HepG2 (cell line): ENCODE measurements around the gene KANTR. TPM values are rescaled to one million over a fixed set of nuclear protein-coding genes. Genes with fewer than 3 reads are reported as not detected.

Source experiments
- SAFB2 ChIP-seq: sonication (generic); formaldehyde crosslinking; IDR thresholded peaks from 2 replicates; pipeline ENCODE4 v1.5.1; 2020; ENCODE audit warnings: missing genetic modification reagents, low read depth, mild to moderate bottlenecking, borderline replicate concordance
- SMAD1 ChIP-seq: sonication (generic); formaldehyde crosslinking; IDR thresholded peaks from 2 replicates; pipeline ENCODE4 v1.4.0; 2020; ENCODE audit warnings: missing genetic modification reagents, low read depth, mild to moderate bottlenecking, borderline replicate concordance
- ZC3H13 ChIP-seq: sonication (generic); formaldehyde crosslinking; IDR thresholded peaks from 2 replicates; pipeline ENCODE4 v1.8.1; 2023; ENCODE audit warnings: mild to moderate bottlenecking, missing genetic modification reagents, moderate library complexity
- ZNF672 ChIP-seq: sonication (generic); formaldehyde crosslinking; IDR thresholded peaks from 2 replicates; pipeline ENCODE4 v1.8.1; 2022; ENCODE audit warnings: missing genetic modification reagents
- polyA plus RNA-seq, 8 experiments: library from polyadenylated mRNA; depleted of rRNA in 3 of 8; stranded (reverse) in 7 of 8; unstranded in 1 of 8; fragments of >200 nt; fragmentation: Illumina TruSeq in 4 of 8; extraction: Trizol in 4 of 8; gene quantifications; 2 replicates each; pipeline versions ENCODE4 v1.2.1 to v1.2.3, GENCODE V29; 2011 to 2016; ENCODE audit warnings: low read depth in 4 of 8, missing spikeins in 1 of 8, mixed read lengths in 1 of 8; ENCODE audit not compliant: insufficient read depth in 1 of 8
- total RNA-seq, 5 experiments: library from RNA; depleted of rRNA; stranded (reverse); fragments of >200 nt; fragmentation: Illumina TruSeq; extraction: Trizol; gene quantifications; 2 replicates each; pipeline ENCODE4 v1.2.3, GENCODE V29; 2016; ENCODE audit warnings: low read depth in 1 of 5
- TF ChIP-seq, protein P1 (sequence below): sonication (generic); formaldehyde crosslinking; IDR thresholded peaks from 2 replicates; pipeline ENCODE4 v1.4.0; 2020; ENCODE audit warnings: missing genetic modification reagents, borderline replicate concordance
- TF ChIP-seq, protein P2 (sequence below): sonication (generic); formaldehyde crosslinking; IDR thresholded peaks from 2 replicates; pipeline ENCODE4 v1.4.0; 2020; ENCODE audit warnings: missing genetic modification reagents
- TF ChIP-seq, protein P3 (sequence below): sonication (generic); formaldehyde crosslinking; IDR thresholded peaks from 2 replicates; pipeline ENCODE4 v1.5.0; 2020; ENCODE audit warnings: mild to moderate bottlenecking, missing genetic modification reagents
- TF ChIP-seq, protein P4 (sequence below): sonication (generic); formaldehyde crosslinking; IDR thresholded peaks from 2 replicates; pipeline ENCODE4 v1.4.0; 2020; ENCODE audit warnings: low read depth, missing genetic modification reagents
- TF ChIP-seq, protein P5 (sequence below): sonication (generic); formaldehyde crosslinking; IDR thresholded peaks from 2 replicates; pipeline ENCODE4 v1.4.0; 2020; ENCODE audit warnings: missing genetic modification reagents

KANTR gene
- total and polyA plus RNA-seq, 2 of the 13 experiments (the other 11 are each of a cell fraction or from before 2014, with no cell fraction given) = 4.4 to 9.0 TPM

- TF ChIP-seq, protein P1, sequence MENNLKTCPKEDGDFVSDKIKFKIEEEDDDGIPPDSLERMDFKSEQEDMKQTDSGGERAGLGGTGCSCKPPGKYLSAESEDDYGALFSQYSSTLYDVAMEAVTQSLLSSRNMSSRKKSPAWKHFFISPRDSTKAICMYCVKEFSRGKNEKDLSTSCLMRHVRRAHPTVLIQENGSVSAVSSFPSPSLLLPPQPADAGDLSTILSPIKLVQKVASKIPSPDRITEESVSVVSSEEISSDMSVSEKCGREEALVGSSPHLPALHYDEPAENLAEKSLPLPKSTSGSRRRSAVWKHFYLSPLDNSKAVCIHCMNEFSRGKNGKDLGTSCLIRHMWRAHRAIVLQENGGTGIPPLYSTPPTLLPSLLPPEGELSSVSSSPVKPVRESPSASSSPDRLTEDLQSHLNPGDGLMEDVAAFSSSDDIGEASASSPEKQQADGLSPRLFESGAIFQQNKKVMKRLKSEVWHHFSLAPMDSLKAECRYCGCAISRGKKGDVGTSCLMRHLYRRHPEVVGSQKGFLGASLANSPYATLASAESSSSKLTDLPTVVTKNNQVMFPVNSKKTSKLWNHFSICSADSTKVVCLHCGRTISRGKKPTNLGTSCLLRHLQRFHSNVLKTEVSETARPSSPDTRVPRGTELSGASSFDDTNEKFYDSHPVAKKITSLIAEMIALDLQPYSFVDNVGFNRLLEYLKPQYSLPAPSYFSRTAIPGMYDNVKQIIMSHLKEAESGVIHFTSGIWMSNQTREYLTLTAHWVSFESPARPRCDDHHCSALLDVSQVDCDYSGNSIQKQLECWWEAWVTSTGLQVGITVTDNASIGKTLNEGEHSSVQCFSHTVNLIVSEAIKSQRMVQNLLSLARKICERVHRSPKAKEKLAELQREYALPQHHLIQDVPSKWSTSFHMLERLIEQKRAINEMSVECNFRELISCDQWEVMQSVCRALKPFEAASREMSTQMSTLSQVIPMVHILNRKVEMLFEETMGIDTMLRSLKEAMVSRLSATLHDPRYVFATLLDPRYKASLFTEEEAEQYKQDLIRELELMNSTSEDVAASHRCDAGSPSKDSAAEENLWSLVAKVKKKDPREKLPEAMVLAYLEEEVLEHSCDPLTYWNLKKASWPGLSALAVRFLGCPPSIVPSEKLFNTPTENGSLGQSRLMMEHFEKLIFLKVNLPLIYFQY = no peak
- TF ChIP-seq, protein P2, sequence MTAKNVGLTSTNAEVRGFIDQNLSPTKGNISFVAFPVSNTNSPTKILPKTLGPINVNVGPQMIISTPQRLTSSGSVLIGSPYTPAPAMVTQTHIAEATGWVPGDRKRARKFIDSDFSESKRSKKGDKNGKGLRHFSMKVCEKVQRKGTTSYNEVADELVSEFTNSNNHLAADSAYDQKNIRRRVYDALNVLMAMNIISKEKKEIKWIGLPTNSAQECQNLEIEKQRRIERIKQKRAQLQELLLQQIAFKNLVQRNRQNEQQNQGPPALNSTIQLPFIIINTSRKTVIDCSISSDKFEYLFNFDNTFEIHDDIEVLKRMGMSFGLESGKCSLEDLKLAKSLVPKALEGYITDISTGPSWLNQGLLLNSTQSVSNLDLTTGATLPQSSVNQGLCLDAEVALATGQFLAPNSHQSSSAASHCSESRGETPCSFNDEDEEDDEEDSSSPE (CRISPR knock-in tag) = peak; percentile 58
- no peak for TF ChIP-seq SMAD1 (CRISPR knock-in tag)
- TF ChIP-seq, protein P3, sequence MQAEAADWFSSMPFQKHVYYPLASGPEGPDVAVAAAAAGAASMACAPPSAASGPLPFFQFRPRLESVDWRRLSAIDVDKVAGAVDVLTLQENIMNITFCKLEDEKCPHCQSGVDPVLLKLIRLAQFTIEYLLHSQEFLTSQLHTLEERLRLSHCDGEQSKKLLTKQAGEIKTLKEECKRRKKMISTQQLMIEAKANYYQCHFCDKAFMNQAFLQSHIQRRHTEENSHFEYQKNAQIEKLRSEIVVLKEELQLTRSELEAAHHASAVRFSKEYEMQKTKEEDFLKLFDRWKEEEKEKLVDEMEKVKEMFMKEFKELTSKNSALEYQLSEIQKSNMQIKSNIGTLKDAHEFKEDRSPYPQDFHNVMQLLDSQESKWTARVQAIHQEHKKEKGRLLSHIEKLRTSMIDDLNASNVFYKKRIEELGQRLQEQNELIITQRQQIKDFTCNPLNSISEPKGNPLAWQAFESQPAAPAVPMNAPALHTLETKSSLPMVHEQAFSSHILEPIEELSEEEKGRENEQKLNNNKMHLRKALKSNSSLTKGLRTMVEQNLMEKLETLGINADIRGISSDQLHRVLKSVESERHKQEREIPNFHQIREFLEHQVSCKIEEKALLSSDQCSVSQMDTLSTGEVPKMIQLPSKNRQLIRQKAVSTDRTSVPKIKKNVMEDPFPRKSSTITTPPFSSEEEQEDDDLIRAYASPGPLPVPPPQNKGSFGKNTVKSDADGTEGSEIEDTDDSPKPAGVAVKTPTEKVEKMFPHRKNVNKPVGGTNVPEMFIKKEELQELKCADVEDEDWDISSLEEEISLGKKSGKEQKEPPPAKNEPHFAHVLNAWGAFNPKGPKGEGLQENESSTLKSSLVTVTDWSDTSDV = no peak
- no peak for TF ChIP-seq SAFB2 (CRISPR knock-in tag)
- TF ChIP-seq, protein P4, sequence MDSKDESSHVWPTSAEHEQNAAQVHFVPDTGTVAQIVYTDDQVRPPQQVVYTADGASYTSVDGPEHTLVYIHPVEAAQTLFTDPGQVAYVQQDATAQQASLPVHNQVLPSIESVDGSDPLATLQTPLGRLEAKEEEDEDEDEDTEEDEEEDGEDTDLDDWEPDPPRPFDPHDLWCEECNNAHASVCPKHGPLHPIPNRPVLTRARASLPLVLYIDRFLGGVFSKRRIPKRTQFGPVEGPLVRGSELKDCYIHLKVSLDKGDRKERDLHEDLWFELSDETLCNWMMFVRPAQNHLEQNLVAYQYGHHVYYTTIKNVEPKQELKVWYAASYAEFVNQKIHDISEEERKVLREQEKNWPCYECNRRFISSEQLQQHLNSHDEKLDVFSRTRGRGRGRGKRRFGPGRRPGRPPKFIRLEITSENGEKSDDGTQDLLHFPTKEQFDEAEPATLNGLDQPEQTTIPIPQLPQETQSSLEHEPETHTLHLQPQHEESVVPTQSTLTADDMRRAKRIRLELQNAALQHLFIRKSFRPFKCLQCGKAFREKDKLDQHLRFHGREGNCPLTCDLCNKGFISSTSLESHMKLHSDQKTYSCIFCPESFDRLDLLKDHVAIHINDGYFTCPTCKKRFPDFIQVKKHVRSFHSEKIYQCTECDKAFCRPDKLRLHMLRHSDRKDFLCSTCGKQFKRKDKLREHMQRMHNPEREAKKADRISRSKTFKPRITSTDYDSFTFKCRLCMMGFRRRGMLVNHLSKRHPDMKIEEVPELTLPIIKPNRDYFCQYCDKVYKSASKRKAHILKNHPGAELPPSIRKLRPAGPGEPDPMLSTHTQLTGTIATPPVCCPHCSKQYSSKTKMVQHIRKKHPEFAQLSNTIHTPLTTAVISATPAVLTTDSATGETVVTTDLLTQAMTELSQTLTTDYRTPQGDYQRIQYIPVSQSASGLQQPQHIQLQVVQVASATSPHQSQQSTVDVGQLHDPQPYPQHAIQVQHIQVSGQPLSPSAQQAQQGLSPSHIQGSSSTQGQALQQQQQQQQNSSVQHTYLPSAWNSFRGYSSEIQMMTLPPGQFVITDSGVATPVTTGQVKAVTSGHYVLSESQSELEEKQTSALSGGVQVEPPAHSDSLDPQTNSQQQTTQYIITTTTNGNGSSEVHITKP (CRISPR knock-in tag) = no peak
- no peak for TF ChIP-seq ZNF672
- TF ChIP-seq, protein P5, sequence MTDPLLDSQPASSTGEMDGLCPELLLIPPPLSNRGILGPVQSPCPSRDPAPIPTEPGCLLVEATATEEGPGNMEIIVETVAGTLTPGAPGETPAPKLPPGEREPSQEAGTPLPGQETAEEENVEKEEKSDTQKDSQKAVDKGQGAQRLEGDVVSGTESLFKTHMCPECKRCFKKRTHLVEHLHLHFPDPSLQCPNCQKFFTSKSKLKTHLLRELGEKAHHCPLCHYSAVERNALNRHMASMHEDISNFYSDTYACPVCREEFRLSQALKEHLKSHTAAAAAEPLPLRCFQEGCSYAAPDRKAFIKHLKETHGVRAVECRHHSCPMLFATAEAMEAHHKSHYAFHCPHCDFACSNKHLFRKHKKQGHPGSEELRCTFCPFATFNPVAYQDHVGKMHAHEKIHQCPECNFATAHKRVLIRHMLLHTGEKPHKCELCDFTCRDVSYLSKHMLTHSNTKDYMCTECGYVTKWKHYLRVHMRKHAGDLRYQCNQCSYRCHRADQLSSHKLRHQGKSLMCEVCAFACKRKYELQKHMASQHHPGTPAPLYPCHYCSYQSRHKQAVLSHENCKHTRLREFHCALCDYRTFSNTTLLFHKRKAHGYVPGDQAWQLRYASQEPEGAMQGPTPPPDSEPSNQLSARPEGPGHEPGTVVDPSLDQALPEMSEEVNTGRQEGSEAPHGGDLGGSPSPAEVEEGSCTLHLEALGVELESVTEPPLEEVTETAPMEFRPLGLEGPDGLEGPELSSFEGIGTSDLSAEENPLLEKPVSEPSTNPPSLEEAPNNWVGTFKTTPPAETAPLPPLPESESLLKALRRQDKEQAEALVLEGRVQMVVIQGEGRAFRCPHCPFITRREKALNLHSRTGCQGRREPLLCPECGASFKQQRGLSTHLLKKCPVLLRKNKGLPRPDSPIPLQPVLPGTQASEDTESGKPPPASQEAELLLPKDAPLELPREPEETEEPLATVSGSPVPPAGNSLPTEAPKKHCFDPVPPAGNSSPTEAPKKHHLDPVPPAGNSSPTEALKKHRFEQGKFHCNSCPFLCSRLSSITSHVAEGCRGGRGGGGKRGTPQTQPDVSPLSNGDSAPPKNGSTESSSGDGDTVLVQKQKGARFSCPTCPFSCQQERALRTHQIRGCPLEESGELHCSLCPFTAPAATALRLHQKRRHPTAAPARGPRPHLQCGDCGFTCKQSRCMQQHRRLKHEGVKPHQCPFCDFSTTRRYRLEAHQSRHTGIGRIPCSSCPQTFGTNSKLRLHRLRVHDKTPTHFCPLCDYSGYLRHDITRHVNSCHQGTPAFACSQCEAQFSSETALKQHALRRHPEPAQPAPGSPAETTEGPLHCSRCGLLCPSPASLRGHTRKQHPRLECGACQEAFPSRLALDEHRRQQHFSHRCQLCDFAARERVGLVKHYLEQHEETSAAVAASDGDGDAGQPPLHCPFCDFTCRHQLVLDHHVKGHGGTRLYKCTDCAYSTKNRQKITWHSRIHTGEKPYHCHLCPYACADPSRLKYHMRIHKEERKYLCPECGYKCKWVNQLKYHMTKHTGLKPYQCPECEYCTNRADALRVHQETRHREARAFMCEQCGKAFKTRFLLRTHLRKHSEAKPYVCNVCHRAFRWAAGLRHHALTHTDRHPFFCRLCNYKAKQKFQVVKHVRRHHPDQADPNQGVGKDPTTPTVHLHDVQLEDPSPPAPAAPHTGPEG (CRISPR knock-in tag) = no peak
- no peak; the same call in 1 of the 2 replicates for TF ChIP-seq ZC3H13 (CRISPR knock-in tag)
Observed at GRCh38 chrX:53081925-53082772, 11.8 kb upstream of the KANTR start, which contains the start of gene TSPYL2 (continued).
